Duodenal mucosa (tissue), 2 donors: ENCODE data around the gene AGO1.

Experiments
- H3K27ac ChIP-seq: one replicate; pipeline ENCODE4 v1.7.0; 2013; ENCODE audit warnings: low read depth, low read length
- H3K27me3 ChIP-seq, 2 donors: one replicate each; pipeline ENCODE4 v1.7.0; 2013; ENCODE audit warnings: low read length in 2 of 2, control low read depth in 1 of 2; ENCODE audit not compliant: insufficient read depth in 2 of 2, control insufficient read depth in 1 of 2
- H3K36me3 ChIP-seq, 2 donors: one replicate each; pipeline ENCODE4 v1.7.0; 2013; ENCODE audit warnings: low read length in 2 of 2, control low read depth in 1 of 2; ENCODE audit not compliant: insufficient read depth in 2 of 2, control insufficient read depth in 1 of 2
- H3K4me1 ChIP-seq, 2 donors: one replicate each; pipeline ENCODE4 v1.7.0; 2013; ENCODE audit warnings: low read length in 2 of 2, control low read depth in 1 of 2; ENCODE audit not compliant: insufficient read depth in 2 of 2, control insufficient read depth in 1 of 2
- H3K4me3 ChIP-seq, 2 donors: one replicate each; pipeline ENCODE4 v1.7.0; 2013; ENCODE audit warnings: low read length in 2 of 2, low read depth in 1 of 2
- H3K9ac ChIP-seq, 2 donors: one replicate each; pipeline ENCODE4 v1.7.0; 2013; ENCODE audit warnings: low read length in 2 of 2, low read depth in 1 of 2
- H3K9me3 ChIP-seq, 2 donors: one replicate each; pipeline ENCODE4 v1.7.0; 2013; ENCODE audit warnings: low read length in 2 of 2, control low read depth in 1 of 2; ENCODE audit not compliant: control insufficient read depth in 1 of 2

Gene AGO1

GRCh38 chr1:35882945-35883634 is at the start of gene AGO1:
AGO1 (plus strand) TSS chr1:35883209; CDS start chr1:35883422, 213 bp downstream.
- no peaks in the 10 kb centered on the region for H3K27me3 ChIP-seq
- H3K9ac ChIP-seq: peak within 1 kb of the TSS; percentile 96 to 99
- peak within 1 kb of the TSS; percentile 95 to 99 for H3K4me3 ChIP-seq
- peak within 1 kb of the TSS; percentile 74 for H3K27ac ChIP-seq
- peaks cover 35 to 54% of the 10 kb centered on the region in 2 donors for H3K4me1 ChIP-seq
- H3K36me3 ChIP-seq: no peaks in the 10 kb centered on the region
- no peaks in the 10 kb centered on the region for H3K9me3 ChIP-seq

GRCh38 chr1:35833395-35833794 is 49.6 kb upstream of the AGO1 start:
- Histone ChIP-seq H3K27me3 (no peaks in the 10 kb centered on the region), H3K36me3 (peaks cover 24 to 58% of the 10 kb centered on the region in 2 donors), H3K9ac (no peak overlapping the region), H3K9me3 (no peaks in the 10 kb centered on the region), H3K4me1 (no peaks in the 10 kb centered on the region), H3K4me3 (no peak overlapping the region), H3K27ac (no peak overlapping the region)

GRCh38 chr1:35834218-35834617 is 48.8 kb upstream of the AGO1 start:
- H3K4me1 ChIP-seq: no peaks in the 10 kb centered on the region
- no peak overlapping the region for H3K9ac ChIP-seq
- H3K27ac ChIP-seq: no peak overlapping the region
- H3K36me3 ChIP-seq: peaks cover 24 to 56% of the 10 kb centered on the region in 2 donors
- H3K4me3 ChIP-seq: no peak overlapping the region
- no peaks in the 10 kb centered on the region for H3K9me3 ChIP-seq
- H3K27me3 ChIP-seq: no peaks in the 10 kb centered on the region

- no peaks in the 10 kb centered on the region for H3K9me3 ChIP-seq
- H3K4me1 ChIP-seq: no peaks in the 10 kb centered on the region
- no peak overlapping the region for H3K4me3 ChIP-seq
- H3K27ac ChIP-seq: no peak overlapping the region
- H3K9ac ChIP-seq: no peak overlapping the region
- H3K27me3 ChIP-seq: no peaks in the 10 kb centered on the region
- peaks cover 24 to 52% of the 10 kb centered on the region in 2 donors for H3K36me3 ChIP-seq
Observed at GRCh38 chr1:35835398-35835797, 47.6 kb upstream of the AGO1 start.

GRCh38 chr1:35836734-35837133 is 46.3 kb upstream of the AGO1 start:
- no peak overlapping the region for H3K27ac ChIP-seq
- H3K36me3 ChIP-seq: peaks cover 26 to 60% of the 10 kb centered on the region in 2 donors
- no peak overlapping the region for H3K4me3 ChIP-seq
- H3K9me3 ChIP-seq: no peaks in the 10 kb centered on the region
- H3K4me1 ChIP-seq: no peaks in the 10 kb centered on the region
- H3K9ac ChIP-seq: no peak overlapping the region
- no peaks in the 10 kb centered on the region for H3K27me3 ChIP-seq

GRCh38 chr1:35838693-35839245 is 44.2 kb upstream of the AGO1 start:
- Histone ChIP-seq H3K9ac (no peak overlapping the region), H3K9me3 (no peaks in the 10 kb centered on the region), H3K4me3 (no peak overlapping the region), H3K36me3 (peaks cover 22 to 58% of the 10 kb centered on the region in 2 donors), H3K4me1 (no peaks in the 10 kb centered on the region), H3K27ac (no peak overlapping the region), H3K27me3 (no peaks in the 10 kb centered on the region)

- no peaks in the 10 kb centered on the region for H3K4me1 ChIP-seq
- H3K27me3 ChIP-seq: no peaks in the 10 kb centered on the region
- peaks cover 9 to 34% of the 10 kb centered on the region in 2 donors for H3K36me3 ChIP-seq
- H3K4me3 ChIP-seq: no peak overlapping the region
- H3K27ac ChIP-seq: no peak overlapping the region
- no peaks in the 10 kb centered on the region for H3K9me3 ChIP-seq
- H3K9ac ChIP-seq: no peak overlapping the region
Observed at GRCh38 chr1:35844826-35845225, 38.2 kb upstream of the AGO1 start.

- no peak overlapping the region for H3K4me3 ChIP-seq
- no peak overlapping the region for H3K27ac ChIP-seq
- peaks cover 11 to 37% of the 10 kb centered on the region in 2 donors for H3K36me3 ChIP-seq
- H3K4me1 ChIP-seq: no peaks in the 10 kb centered on the region
- no peaks in the 10 kb centered on the region for H3K9me3 ChIP-seq
- no peaks in the 10 kb centered on the region for H3K27me3 ChIP-seq
- H3K9ac ChIP-seq: no peak overlapping the region
Observed at GRCh38 chr1:35845766-35846165, 37.2 kb upstream of the AGO1 start.

GRCh38 chr1:35847935-35848565 is 35.0 kb upstream of the AGO1 start:
- Histone ChIP-seq H3K9me3 (no peaks in the 10 kb centered on the region), H3K4me3 (no peak overlapping the region), H3K9ac (no peak overlapping the region), H3K4me1 (no peaks in the 10 kb centered on the region), H3K27me3 (no peaks in the 10 kb centered on the region), H3K36me3 (peaks cover 10 to 24% of the 10 kb centered on the region in 2 donors), H3K27ac (no peak overlapping the region)

GRCh38 chr1:35850051-35850450 is 33.0 kb upstream of the AGO1 start:
- H3K4me1 ChIP-seq: no peaks in the 10 kb centered on the region
- H3K27me3 ChIP-seq: no peaks in the 10 kb centered on the region
- no peaks in the 10 kb centered on the region for H3K9me3 ChIP-seq
- H3K9ac ChIP-seq: no peak overlapping the region
- no peak overlapping the region for H3K27ac ChIP-seq
- peaks cover 13 to 27% of the 10 kb centered on the region in 2 donors for H3K36me3 ChIP-seq
- no peak overlapping the region for H3K4me3 ChIP-seq
